Neutrophil (primary cell): Measurements from ENCODE around the gene ARHGEF6.

Source experiments
- H3K27ac ChIP-seq: fragments of 200-600 bp; sonication (generic); 2 replicates; pipeline ENCODE4 v1.5.1; 2016; ENCODE audit warnings: mild to moderate bottlenecking, moderate library complexity
- H3K27me3 ChIP-seq: fragments of 200-600 bp; sonication (generic); 2 replicates; pipeline ENCODE4 v1.6.0; 2016; ENCODE audit warnings: mild to moderate bottlenecking
- H3K36me3 ChIP-seq: fragments of 200-600 bp; sonication (generic); 2 replicates; pipeline ENCODE4 v1.5.1; 2017
- H3K4me1 ChIP-seq, 2 experiments: fragments of 200-600 bp in 1 of 2; sonication (generic) in 1 of 2; 1 replicate in 1 of 2; 2 replicates in 1 of 2; pipeline versions ENCODE4 v1.5.1 to v1.6.1; 2013 to 2016; ENCODE audit warnings: low read depth in 1 of 2, low read length in 1 of 2, mild to moderate bottlenecking in 1 of 2, moderate library complexity in 1 of 2; ENCODE audit not compliant: control insufficient read depth in 1 of 2, insufficient read depth in 1 of 2
- H3K4me3 ChIP-seq, 2 experiments: fragments of 200-600 bp in 1 of 2; sonication (generic) in 1 of 2; 1 replicate in 1 of 2; 2 replicates in 1 of 2; pipeline ENCODE4 v1.5.1; 2013 to 2016; ENCODE audit warnings: low read depth in 1 of 2, low read length in 1 of 2, mild to moderate bottlenecking in 1 of 2, moderate library complexity in 1 of 2
- H3K9me3 ChIP-seq: fragments of 200-600 bp; sonication (generic); 2 replicates; pipeline ENCODE4 v1.5.1; 2016
- CTCF ChIP-seq: fragments of 200-600 bp; sonication (generic); IDR thresholded peaks from 2 replicates; pipeline ENCODE4 v1.5.1; 2016; ENCODE audit warnings: antibody characterized with exemption

Gene ARHGEF6

DNA sequence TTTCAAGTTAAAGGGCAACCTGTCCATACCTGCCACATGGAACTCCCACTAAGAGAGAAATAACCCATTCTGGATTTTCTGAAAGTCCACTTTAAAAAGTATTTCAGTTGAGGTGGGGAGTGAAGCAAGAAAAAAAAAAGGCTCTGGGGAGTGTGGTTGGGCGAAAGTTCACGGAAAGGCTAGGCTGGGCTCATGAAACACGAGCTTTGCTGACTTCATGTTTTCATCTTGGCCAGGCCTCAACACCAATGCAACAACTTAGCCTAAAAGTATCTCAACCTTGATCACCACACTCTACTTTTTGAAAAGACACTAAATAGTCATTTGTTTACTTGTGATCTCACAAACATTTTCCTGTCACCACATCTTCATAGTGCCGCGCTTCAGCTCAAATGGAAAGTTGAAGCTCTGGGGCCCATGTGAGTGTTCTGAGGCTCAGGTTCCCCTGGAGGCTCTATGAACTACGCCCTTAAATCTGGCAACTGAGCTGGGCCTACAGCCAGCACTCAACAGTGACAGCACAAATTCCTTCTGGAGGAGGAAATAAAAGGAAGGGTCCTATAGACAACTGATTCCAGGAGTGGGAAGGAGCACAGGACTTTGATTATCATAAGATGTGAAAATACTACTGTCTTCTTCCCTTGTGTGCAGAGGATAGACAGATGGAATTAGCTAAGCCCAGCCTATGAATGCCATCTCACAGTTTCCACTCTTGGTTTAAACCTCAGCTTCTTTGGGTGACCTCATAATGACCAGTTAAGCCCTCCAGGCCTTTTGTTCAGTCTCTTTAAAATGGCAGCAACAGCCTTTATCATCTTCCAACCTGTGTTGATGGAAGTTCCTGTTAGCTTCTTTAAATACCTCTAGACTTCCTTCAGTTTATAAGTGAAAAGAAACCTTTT, 127.7 kb downstream of the ARHGEF6 start:
- H3K36me3 ChIP-seq: no peaks in the 10 kb centered on the region
- H3K27me3 ChIP-seq: no peaks in the 10 kb centered on the region
- H3K27ac ChIP-seq: no peak overlapping the region
- TF ChIP-seq CTCF: no peak
- no peaks in the 10 kb centered on the region for H3K9me3 ChIP-seq
- H3K4me1 ChIP-seq: no peaks in the 10 kb centered on the region
- H3K4me3 ChIP-seq: no peak overlapping the region

GRCh38 chrX:136650811-136651210, 129.9 kb downstream of the ARHGEF6 start:
- no peak overlapping the region for H3K27ac ChIP-seq
- no peaks in the 10 kb centered on the region for H3K4me1 ChIP-seq
- H3K36me3 ChIP-seq: no peaks in the 10 kb centered on the region
- H3K4me3 ChIP-seq: no peak overlapping the region
- no peaks in the 10 kb centered on the region for H3K9me3 ChIP-seq
- no peaks in the 10 kb centered on the region for H3K27me3 ChIP-seq
- TF ChIP-seq CTCF: no peak

- no peak for TF ChIP-seq CTCF
- no peaks in the 10 kb centered on the region for H3K27me3 ChIP-seq
- H3K4me3 ChIP-seq: no peak within 1 kb of the TSS
- no peaks in the 10 kb centered on the region for H3K9me3 ChIP-seq
- no peaks in the 10 kb centered on the region for H3K36me3 ChIP-seq
- peaks cover 0 to 6% of the 10 kb centered on the region in 2 experiments for H3K4me1 ChIP-seq
- no peak within 1 kb of the TSS for H3K27ac ChIP-seq
Measured at GRCh38 chrX:136647677-136648360, 132.9 kb downstream of the ARHGEF6 start, which contains the start of gene CD40LG. CD40LG (plus strand) TSS chrX:136648158; CDS start chrX:136648249, 91 bp downstream.

DNA sequence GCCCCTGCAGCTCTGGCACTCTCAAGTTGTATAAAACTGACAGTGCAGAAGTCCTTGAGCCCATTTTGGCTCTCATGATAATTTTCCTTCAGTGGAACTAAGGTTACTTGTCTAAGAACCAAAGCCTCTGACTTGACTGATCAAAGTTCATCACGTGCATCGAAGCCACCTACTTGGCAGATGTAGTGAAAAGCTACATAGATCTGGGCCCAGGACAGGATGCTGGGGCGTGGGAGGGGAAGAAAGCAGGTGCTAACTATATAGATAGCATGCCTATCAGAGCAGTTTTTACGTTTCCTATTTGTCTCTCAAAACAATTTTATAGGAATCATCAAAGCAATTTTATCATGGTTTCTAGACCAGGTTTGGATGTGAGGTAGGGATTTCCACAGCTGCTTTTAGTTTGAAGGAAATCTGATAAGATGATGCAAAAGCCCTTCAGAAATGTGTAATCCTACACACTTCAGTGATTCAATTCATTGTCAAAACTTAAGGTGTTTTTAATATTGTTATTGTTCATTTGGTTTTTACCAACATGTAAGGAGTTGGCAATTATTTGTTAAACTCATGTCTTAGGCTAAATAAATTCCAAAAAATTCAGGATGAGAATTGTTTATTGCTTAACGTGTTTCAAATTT, 134.0 kb downstream of the ARHGEF6 start:
- H3K4me1 ChIP-seq: peaks cover 0 to 6% of the 10 kb centered on the region in 2 experiments
- H3K27me3 ChIP-seq: no peaks in the 10 kb centered on the region
- H3K27ac ChIP-seq: no peak overlapping the region
- H3K4me3 ChIP-seq: no peak overlapping the region
- TF ChIP-seq CTCF: no peak
- H3K36me3 ChIP-seq: no peaks in the 10 kb centered on the region
- no peaks in the 10 kb centered on the region for H3K9me3 ChIP-seq

DNA sequence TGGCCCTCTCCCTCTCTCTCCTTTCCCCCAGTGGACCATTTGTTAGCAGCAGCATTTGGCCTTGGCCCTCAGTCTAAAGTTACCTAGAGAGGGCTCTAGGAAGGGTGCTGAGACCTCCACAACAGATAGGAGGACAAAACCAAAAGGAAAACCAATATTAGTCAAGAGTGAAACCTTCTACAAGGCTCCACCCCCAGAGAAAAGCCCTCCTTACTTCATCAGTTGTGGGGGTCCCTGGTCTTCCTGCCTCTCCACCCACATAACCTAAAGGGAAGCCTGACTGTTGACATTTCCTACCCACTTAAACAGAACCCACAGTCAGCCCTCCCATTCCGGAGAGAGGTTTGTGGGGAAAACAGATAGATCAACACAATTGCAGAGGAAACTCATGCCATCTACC, 137.5 kb downstream of the ARHGEF6 start:
- Histone ChIP-seq H3K36me3 (no peaks in the 10 kb centered on the region), H3K27ac (no peak overlapping the region), H3K4me3 (no peak overlapping the region), H3K4me1 (peaks cover 8 to 13% of the 10 kb centered on the region in 2 experiments), H3K27me3 (no peaks in the 10 kb centered on the region), H3K9me3 (no peaks in the 10 kb centered on the region)
- TF ChIP-seq CTCF: no peak
